K562 (cell line): ENCODE data around the gene USP27X. TPM values are rescaled to one million over a fixed set of nuclear protein-coding genes. Genes with fewer than 3 reads are reported as not detected.

Experiments used
- BMI1 ChIP-seq: fragments of 150-350 bp; IDR thresholded peaks from 2 replicates; pipeline ENCODE4 v1.6.1; 2014; ENCODE audit warnings: low read length
- BRCA1 ChIP-seq, 2 experiments: fragments of 450-650 bp in 1 of 2; sonication (generic) in 1 of 2; formaldehyde crosslinking in 1 of 2; IDR thresholded peaks; 2 replicates each; pipeline versions ENCODE4 v1.5.0 to v1.6.1; 2017 to 2020; ENCODE audit warnings: mild to moderate bottlenecking in 1 of 2, missing genetic modification reagents in 1 of 2
- DPF2 ChIP-seq: fragments of 450-650 bp; IDR thresholded peaks from 2 replicates; pipeline ENCODE4 v1.6.1; 2016
- ERF ChIP-seq: fragments of 450-650 bp; formaldehyde crosslinking; IDR thresholded peaks from 2 replicates; pipeline ENCODE4 v1.4.0; 2020; ENCODE audit warnings: mild to moderate bottlenecking, mixed read lengths
- KLF1 ChIP-seq: fragments of 450-650 bp; IDR thresholded peaks from 2 replicates; pipeline ENCODE4 v1.6.1; 2016; ENCODE audit warnings: missing genetic modification characterization, missing compliant biosample characterization
- LCOR ChIP-seq: sonication (generic); formaldehyde crosslinking; IDR thresholded peaks from 2 replicates; pipeline ENCODE4 v1.8.0; 2022; ENCODE audit warnings: mild to moderate bottlenecking, missing genetic modification reagents
- POLR3G ChIP-seq: IDR thresholded peaks from 2 replicates; pipeline ENCODE4 v1.6.1; 2011; ENCODE audit not compliant: insufficient read length, insufficient replicate concordance; ENCODE audit errors: extremely low read depth
- SMARCA4 ChIP-seq: fragments of 450-650 bp; IDR thresholded peaks from 2 replicates; pipeline ENCODE4 v1.6.1; 2016
- SPI1 ChIP-seq: IDR thresholded peaks from 2 replicates; pipeline ENCODE4 v1.6.1; 2011; ENCODE audit warnings: low read depth, low read length, control low read depth, borderline replicate concordance
- SRF ChIP-seq, 2 experiments: fragments of 250-450, 450-650 bp in 1 of 2; sonication (Bioruptor Pico) in 1 of 2; sonication (generic) in 1 of 2; formaldehyde crosslinking; IDR thresholded peaks; 2 replicates each; pipeline versions ENCODE4 v1.5.0 to v1.5.1; 2020 to 2022; ENCODE audit warnings: mild to moderate bottlenecking in 1 of 2, missing genetic modification reagents in 1 of 2
- ZFX ChIP-seq: sonication (generic); formaldehyde crosslinking; IDR thresholded peaks from 2 replicates; pipeline ENCODE4 v1.8.0; 2022; ENCODE audit warnings: mild to moderate bottlenecking, missing genetic modification reagents, moderate library complexity
- ZNF384 ChIP-seq: IDR thresholded peaks from 2 replicates; pipeline ENCODE4 v1.6.1; 2012; ENCODE audit warnings: low read depth, low read length, improper control_type of control experiment
- polyA plus RNA-seq, 8 experiments: library from polyadenylated mRNA; depleted of rRNA in 4 of 8; stranded (reverse) in 5 of 8; unstranded in 3 of 8; fragments of >200 nt; fragmentation: Nextera tagmentation in 2 of 8; fragmentation: Illumina TruSeq in 1 of 8; extraction: Ambion mirVana in 2 of 8; extraction: Trizol in 1 of 8; gene quantifications; 2 replicates each; pipeline versions ENCODE4 v1.2.1 to v1.2.3, GENCODE V29; 2011 to 2014; ENCODE audit warnings: inconsistent platforms in 1 of 8, missing spikeins in 1 of 8
- total RNA-seq, 7 experiments: library from RNA; depleted of rRNA in 6 of 7; stranded (reverse); fragments of >200 nt in 6 of 7; fragmentation: Illumina TruSeq in 2 of 7; extraction: Trizol in 2 of 7; gene quantifications; 2 replicates each; pipeline versions ENCODE4 v1.2.1 to v1.2.3, GENCODE V29; 2011 to 2021; ENCODE audit warnings: low replicate concordance in 1 of 7
- TF ChIP-seq, protein P1 (sequence below): fragments of 250-450 bp; sonication (Bioruptor Pico); IDR thresholded peaks from 2 replicates; pipeline ENCODE4 v1.4.0; 2020
- TF ChIP-seq, protein P2 (sequence below): fragments of 450-650 bp; IDR thresholded peaks from 2 replicates; pipeline ENCODE4 v1.6.1; 2016; ENCODE audit warnings: antibody characterized with exemption
- TF ChIP-seq, protein P3 (sequence below), 2 experiments: fragments of 200-800 bp in 1 of 2; sonication (Bioruptor generic) in 1 of 2; sonication (generic) in 1 of 2; formaldehyde crosslinking in 1 of 2; IDR thresholded peaks in 1 of 2; conservative IDR thresholded peaks in 1 of 2; 2 replicates each; pipeline versions ENCODE4 v1.5.0 to v1.6.1; 2016 to 2020; ENCODE audit warnings: missing compliant biosample characterization in 1 of 2, missing genetic modification characterization in 1 of 2, missing genetic modification reagents in 1 of 2
- TF ChIP-seq, protein P4 (sequence below): fragments of 250-450 bp; sonication (Bioruptor Pico); IDR thresholded peaks from 2 replicates; pipeline ENCODE4 v1.5.0; 2022; ENCODE audit warnings: mild to moderate bottlenecking

Gene USP27X
- total and polyA plus RNA-seq, 9 of the 15 experiments (the other 6 are each of a cell fraction or from before 2014, with no cell fraction given): 0.15 to 4.7 (median 1.6) TPM

DNA sequence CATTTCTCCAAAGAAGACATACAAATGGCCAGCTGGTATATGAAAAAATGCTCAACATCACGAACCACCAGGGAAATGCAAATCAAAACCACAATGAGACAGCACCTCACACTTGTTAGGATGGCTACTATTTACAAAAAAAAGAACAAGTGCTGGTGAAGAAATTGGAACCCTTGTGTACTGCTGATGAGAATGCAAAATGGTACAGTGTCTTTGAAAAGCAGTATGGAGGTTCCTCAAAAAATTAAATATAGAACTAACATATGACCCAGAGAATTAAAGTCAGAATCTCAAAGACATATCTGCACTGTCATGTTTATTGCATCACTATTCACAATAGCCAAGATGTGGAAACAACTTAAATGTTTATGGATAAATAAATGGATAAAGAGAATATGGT, 29.3 kb upstream of the USP27X start (continued):
- TF ChIP-seq, protein P1, sequence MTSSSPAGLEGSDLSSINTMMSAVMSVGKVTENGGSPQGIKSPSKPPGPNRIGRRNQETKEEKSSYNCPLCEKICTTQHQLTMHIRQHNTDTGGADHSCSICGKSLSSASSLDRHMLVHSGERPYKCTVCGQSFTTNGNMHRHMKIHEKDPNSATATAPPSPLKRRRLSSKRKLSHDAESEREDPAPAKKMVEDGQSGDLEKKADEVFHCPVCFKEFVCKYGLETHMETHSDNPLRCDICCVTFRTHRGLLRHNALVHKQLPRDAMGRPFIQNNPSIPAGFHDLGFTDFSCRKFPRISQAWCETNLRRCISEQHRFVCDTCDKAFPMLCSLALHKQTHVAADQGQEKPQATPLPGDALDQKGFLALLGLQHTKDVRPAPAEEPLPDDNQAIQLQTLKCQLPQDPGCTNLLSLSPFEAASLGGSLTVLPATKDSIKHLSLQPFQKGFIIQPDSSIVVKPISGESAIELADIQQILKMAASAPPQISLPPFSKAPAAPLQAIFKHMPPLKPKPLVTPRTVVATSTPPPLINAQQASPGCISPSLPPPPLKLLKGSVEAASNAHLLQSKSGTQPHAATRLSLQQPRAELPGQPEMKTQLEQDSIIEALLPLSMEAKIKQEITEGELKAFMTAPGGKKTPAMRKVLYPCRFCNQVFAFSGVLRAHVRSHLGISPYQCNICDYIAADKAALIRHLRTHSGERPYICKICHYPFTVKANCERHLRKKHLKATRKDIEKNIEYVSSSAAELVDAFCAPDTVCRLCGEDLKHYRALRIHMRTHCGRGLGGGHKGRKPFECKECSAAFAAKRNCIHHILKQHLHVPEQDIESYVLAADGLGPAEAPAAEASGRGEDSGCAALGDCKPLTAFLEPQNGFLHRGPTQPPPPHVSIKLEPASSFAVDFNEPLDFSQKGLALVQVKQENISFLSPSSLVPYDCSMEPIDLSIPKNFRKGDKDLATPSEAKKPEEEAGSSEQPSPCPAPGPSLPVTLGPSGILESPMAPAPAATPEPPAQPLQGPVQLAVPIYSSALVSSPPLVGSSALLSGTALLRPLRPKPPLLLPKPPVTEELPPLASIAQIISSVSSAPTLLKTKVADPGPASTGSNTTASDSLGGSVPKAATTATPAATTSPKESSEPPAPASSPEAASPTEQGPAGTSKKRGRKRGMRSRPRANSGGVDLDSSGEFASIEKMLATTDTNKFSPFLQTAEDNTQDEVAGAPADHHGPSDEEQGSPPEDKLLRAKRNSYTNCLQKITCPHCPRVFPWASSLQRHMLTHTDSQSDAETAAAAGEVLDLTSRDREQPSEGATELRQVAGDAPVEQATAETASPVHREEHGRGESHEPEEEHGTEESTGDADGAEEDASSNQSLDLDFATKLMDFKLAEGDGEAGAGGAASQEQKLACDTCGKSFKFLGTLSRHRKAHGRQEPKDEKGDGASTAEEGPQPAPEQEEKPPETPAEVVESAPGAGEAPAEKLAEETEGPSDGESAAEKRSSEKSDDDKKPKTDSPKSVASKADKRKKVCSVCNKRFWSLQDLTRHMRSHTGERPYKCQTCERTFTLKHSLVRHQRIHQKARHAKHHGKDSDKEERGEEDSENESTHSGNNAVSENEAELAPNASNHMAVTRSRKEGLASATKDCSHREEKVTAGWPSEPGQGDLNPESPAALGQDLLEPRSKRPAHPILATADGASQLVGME (CRISPR knock-in tag): no peak
- TF ChIP-seq DPF2 (peak; percentile 63; the same call in 1 of the 2 replicates), SPI1 (no peak), POLR3G (no peak), LCOR (CRISPR knock-in tag) (no peak), BMI1 (no peak), ZFX (CRISPR knock-in tag) (no peak), BRCA1 (IDR thresholded peaks at IDR 0.05) (no peak), BRCA1 (CRISPR knock-in tag; IDR thresholded peaks at IDR 0.05) (no peak), ZNF384 (peak; percentile 23; the same call in 1 of the 2 replicates), SRF (CRISPR knock-in tag; IDR thresholded peaks at IDR 0.05) (no peak), ERF (CRISPR knock-in tag) (no peak), SMARCA4 (0 out of 2 replicates have a peak, but pooled peaks have one; percentile 14), KLF1 (tag) (no peak)
- TF ChIP-seq, protein P2, sequence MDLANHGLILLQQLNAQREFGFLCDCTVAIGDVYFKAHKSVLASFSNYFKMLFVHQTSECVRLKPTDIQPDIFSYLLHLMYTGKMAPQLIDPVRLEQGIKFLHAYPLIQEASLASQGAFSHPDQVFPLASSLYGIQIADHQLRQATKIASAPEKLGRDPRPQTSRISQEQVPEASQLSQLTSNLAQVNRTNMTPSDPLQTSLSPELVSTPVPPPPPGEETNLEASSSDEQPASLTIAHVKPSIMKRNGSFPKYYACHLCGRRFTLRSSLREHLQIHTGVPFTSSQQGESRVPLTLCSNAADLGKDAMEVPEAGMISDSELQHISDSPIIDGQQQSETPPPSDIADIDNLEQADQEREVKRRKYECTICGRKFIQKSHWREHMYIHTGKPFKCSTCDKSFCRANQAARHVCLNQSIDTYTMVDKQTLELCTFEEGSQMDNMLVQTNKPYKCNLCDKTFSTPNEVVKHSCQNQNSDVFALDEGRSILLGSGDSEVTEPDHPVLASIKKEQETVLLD: no peak
- TF ChIP-seq, protein P3, sequence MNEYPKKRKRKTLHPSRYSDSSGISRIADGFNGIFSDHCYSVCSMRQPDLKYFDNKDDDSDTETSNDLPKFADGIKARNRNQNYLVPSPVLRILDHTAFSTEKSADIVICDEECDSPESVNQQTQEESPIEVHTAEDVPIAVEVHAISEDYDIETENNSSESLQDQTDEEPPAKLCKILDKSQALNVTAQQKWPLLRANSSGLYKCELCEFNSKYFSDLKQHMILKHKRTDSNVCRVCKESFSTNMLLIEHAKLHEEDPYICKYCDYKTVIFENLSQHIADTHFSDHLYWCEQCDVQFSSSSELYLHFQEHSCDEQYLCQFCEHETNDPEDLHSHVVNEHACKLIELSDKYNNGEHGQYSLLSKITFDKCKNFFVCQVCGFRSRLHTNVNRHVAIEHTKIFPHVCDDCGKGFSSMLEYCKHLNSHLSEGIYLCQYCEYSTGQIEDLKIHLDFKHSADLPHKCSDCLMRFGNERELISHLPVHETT (CRISPR knock-in tag; conservative IDR thresholded peaks at IDR 0.05 in 1 of 2, IDR thresholded peaks at IDR 0.05 in 1 of 2): no peak
- TF ChIP-seq, protein P4, sequence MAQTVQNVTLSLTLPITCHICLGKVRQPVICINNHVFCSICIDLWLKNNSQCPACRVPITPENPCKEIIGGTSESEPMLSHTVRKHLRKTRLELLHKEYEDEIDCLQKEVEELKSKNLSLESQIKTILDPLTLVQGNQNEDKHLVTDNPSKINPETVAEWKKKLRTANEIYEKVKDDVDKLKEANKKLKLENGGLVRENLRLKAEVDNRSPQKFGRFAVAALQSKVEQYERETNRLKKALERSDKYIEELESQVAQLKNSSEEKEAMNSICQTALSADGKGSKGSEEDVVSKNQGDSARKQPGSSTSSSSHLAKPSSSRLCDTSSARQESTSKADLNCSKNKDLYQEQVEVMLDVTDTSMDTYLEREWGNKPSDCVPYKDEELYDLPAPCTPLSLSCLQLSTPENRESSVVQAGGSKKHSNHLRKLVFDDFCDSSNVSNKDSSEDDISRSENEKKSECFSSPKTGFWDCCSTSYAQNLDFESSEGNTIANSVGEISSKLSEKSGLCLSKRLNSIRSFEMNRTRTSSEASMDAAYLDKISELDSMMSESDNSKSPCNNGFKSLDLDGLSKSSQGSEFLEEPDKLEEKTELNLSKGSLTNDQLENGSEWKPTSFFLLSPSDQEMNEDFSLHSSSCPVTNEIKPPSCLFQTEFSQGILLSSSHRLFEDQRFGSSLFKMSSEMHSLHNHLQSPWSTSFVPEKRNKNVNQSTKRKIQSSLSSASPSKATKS: no peak
